ENCODE results near the gene FSTL4. TPM values are rescaled to one million over a fixed set of nuclear protein-coding genes. Genes with fewer than 3 reads are reported as not detected.

The FSTL4 gene
- total RNA-seq, 1 experiment from 2014 or later, result not detected

DNA sequence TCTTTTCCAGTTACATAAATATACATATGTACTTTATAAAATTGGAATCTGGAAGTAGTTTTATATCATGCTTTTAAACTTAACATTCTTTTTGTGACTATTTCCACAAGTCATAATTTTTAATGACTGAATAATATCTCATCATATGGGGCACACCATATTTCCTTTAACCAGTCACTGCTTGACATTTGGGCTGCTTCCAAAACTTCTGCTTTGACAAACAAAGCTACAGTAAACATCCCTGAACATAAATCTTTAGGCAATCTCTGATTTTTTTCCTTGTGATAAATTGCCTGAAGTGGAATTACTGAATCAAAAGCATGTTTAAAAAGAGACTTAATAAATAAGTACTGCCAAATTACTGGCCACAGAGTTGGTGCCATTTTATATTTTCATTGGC is 178.0 kb downstream of the FSTL4 start:
- intact Hi-C loops (cut with micrococcal nuclease; ENCODE audit: unreplicated experiment), result no loop called here
- Mint-ChIP-seq H3K27ac (ENCODE audit: unreplicated experiment) (no peak overlapping the region), H3K27me3 (ENCODE audit: unreplicated experiment) (peaks cover 85% of the 10 kb centered on the region), H3K4me3 (ENCODE audit: low read depth, unreplicated experiment) (no peak overlapping the region), H3K36me3 (ENCODE audit: insufficient read depth, unreplicated experiment) (no peaks in the 10 kb centered on the region), H3K9me3 (ENCODE audit: low read depth, unreplicated experiment) (no peaks in the 10 kb centered on the region), H3K4me1 (ENCODE audit: low read depth, unreplicated experiment) (no peaks in the 10 kb centered on the region)
- CTCF ChIA-PET, result interaction anchor here (1.7 kb wide), 1 partner anchor 11 kb away, joined by 7 read pairs; no protein-coding TSS in a partner anchor
- no peak for DNase-seq
- BruUV-seq (replicated peaks), result no TSS peak
- TF ChIP-seq, protein P1, sequence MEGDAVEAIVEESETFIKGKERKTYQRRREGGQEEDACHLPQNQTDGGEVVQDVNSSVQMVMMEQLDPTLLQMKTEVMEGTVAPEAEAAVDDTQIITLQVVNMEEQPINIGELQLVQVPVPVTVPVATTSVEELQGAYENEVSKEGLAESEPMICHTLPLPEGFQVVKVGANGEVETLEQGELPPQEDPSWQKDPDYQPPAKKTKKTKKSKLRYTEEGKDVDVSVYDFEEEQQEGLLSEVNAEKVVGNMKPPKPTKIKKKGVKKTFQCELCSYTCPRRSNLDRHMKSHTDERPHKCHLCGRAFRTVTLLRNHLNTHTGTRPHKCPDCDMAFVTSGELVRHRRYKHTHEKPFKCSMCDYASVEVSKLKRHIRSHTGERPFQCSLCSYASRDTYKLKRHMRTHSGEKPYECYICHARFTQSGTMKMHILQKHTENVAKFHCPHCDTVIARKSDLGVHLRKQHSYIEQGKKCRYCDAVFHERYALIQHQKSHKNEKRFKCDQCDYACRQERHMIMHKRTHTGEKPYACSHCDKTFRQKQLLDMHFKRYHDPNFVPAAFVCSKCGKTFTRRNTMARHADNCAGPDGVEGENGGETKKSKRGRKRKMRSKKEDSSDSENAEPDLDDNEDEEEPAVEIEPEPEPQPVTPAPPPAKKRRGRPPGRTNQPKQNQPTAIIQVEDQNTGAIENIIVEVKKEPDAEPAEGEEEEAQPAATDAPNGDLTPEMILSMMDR (IDR thresholded peaks at IDR 0.05; ENCODE audit: unreplicated experiment), result no peak

DNA sequence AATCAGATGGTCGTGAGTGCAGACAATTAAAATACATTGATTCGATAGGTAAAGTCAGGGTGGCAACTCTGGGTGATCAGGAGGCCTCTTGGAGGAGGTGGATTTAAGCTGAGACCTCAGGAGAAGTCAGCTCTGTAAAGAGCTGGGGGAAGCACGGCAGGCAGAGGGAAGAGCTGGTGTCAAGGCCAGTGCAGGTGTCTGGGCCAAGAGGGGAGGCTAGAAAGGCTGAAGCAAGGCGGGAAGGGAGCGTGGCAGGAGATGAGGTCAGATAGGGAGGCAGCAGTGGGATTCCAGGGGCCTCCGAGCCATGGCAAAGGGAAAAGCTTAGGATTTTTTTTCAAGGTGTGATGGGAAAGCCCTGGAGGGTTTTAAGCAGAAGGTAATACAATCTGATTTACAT is 178.7 kb downstream of the FSTL4 start:
- H3K9me3 Mint-ChIP-seq (ENCODE audit: low read depth, unreplicated experiment), result no peaks in the 10 kb centered on the region
- CTCF ChIA-PET, result interaction anchor here (1.7 kb wide), 1 partner anchor 10 kb away, joined by 7 read pairs; no protein-coding TSS in a partner anchor
- intact Hi-C loops (cut with micrococcal nuclease; ENCODE audit: unreplicated experiment), result no loop called here

DNA sequence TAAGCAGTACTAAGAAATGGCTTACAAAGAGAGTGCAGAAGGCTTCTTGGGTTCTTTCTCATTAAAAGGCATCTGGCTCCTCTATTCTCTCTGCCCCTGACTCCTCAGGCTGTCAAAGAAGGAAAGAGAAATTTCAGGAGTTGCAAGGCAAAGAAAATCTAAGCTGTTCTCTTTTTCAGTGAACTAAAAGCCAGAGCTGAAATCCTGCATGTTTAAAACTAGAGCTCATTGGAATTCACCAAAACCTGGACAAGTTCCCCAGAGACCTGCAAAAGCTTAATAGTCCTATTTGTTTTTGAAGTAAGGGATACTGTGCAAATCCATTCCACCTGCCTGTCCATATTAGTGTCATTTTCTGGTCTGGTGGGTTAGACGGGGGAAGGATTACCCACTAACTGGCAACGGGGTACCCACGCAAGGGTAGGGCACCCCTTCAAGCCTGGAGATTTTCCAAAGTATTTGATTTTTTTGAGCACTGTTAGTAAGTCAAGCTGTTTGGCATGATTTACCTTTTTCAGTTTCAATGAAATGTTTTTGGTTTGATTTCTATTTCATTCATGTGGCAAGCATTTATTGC is 179.3 kb downstream of the FSTL4 start:
- TF ChIP-seq, protein P1 (IDR thresholded peaks at IDR 0.05; ENCODE audit: unreplicated experiment), result no peak
- CTCF ChIA-PET, result interaction anchor here (0.7 to 1.7 kb wide), 2 partner anchors 9 to 10 kb away, joined by 3 to 7 read pairs; no protein-coding TSS in a partner anchor
- no peak for DNase-seq
- no TSS peak for BruUV-seq (replicated peaks)
- H3K4me1 Mint-ChIP-seq (ENCODE audit: low read depth, unreplicated experiment), result no peaks in the 10 kb centered on the region
- H3K9me3 Mint-ChIP-seq (ENCODE audit: low read depth, unreplicated experiment), result no peaks in the 10 kb centered on the region
- peaks cover 87% of the 10 kb centered on the region for H3K27me3 Mint-ChIP-seq (ENCODE audit: unreplicated experiment)
- no peak overlapping the region for H3K27ac Mint-ChIP-seq (ENCODE audit: unreplicated experiment)
- intact Hi-C loops (cut with micrococcal nuclease; ENCODE audit: unreplicated experiment), result no loop called here
- no peaks in the 10 kb centered on the region for H3K36me3 Mint-ChIP-seq (ENCODE audit: insufficient read depth, unreplicated experiment)
- no peak overlapping the region for H3K4me3 Mint-ChIP-seq (ENCODE audit: low read depth, unreplicated experiment)

More for the DNA sequence above, 178.7 kb downstream of the FSTL4 start:
- no peak overlapping the region for H3K27ac Mint-ChIP-seq (ENCODE audit: unreplicated experiment)
- no peaks in the 10 kb centered on the region for H3K4me1 Mint-ChIP-seq (ENCODE audit: low read depth, unreplicated experiment)
- H3K4me3 Mint-ChIP-seq (ENCODE audit: low read depth, unreplicated experiment), result no peak overlapping the region
- no peaks in the 10 kb centered on the region for H3K36me3 Mint-ChIP-seq (ENCODE audit: insufficient read depth, unreplicated experiment)
- TF ChIP-seq, protein P1 (IDR thresholded peaks at IDR 0.05; ENCODE audit: unreplicated experiment), result no peak
- no TSS peak for BruUV-seq (replicated peaks)
- no peak for DNase-seq
- H3K27me3 Mint-ChIP-seq (ENCODE audit: unreplicated experiment), result peaks cover 87% of the 10 kb centered on the region

DNA sequence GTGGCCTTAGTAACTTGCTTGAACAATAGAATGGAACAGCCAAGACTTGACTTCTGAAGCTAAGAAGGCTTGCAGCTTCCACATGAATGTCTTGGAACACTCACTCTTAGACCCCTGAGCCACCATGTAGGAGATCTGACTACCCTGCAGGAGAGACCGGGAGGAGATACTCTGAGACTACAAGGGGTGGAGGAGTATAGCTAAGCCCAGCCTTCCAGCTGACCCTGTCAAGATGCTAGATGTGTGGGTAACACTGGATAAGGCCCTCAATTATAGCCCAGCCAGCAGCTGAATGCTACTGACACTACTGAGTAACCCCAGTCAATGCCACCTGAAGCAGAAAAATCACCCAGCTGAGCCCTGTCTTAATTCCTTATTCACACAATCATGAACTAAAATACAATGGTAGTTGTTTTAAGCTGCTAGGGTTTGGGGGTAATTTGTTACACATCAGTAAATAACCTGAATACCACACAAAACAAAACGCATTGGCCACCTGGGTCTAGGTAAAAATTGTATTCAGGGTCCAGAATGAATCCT is 180.9 kb downstream of the FSTL4 start:
- Mint-ChIP-seq H3K36me3 (ENCODE audit: insufficient read depth, unreplicated experiment) (no peaks in the 10 kb centered on the region), H3K9me3 (ENCODE audit: low read depth, unreplicated experiment) (no peaks in the 10 kb centered on the region), H3K27me3 (ENCODE audit: unreplicated experiment) (peaks cover 87% of the 10 kb centered on the region), H3K4me3 (ENCODE audit: low read depth, unreplicated experiment) (no peak overlapping the region), H3K27ac (ENCODE audit: unreplicated experiment) (no peak overlapping the region), H3K4me1 (ENCODE audit: low read depth, unreplicated experiment) (no peaks in the 10 kb centered on the region)
- intact Hi-C loops (cut with micrococcal nuclease; ENCODE audit: unreplicated experiment), result no loop called here
- BruUV-seq (replicated peaks), result no TSS peak
- TF ChIP-seq, protein P1 (IDR thresholded peaks at IDR 0.05; ENCODE audit: unreplicated experiment), result no peak
- CTCF ChIA-PET, result interaction anchor here (0.6 kb wide), 1 partner anchor 593 kb away, joined by 4 read pairs; no protein-coding TSS in a partner anchor
- no peak for DNase-seq
